NCI-H2227 treated with DMSO at 0.1 percent for 48 hours (cell line): Measurements from ENCODE around the gene MAPK8IP1.
"Not testable (repeated sequence)": the region's sequence is repeated elsewhere in the genome, so short reads cannot be mapped to it uniquely, and the experiment has no call there.

ENCODE experiments used
- DNase-seq: peaks from one replicate; lab custom pipeline; 2025; lab: John Stamatoyannopoulos, UW

Gene MAPK8IP1

DNA sequence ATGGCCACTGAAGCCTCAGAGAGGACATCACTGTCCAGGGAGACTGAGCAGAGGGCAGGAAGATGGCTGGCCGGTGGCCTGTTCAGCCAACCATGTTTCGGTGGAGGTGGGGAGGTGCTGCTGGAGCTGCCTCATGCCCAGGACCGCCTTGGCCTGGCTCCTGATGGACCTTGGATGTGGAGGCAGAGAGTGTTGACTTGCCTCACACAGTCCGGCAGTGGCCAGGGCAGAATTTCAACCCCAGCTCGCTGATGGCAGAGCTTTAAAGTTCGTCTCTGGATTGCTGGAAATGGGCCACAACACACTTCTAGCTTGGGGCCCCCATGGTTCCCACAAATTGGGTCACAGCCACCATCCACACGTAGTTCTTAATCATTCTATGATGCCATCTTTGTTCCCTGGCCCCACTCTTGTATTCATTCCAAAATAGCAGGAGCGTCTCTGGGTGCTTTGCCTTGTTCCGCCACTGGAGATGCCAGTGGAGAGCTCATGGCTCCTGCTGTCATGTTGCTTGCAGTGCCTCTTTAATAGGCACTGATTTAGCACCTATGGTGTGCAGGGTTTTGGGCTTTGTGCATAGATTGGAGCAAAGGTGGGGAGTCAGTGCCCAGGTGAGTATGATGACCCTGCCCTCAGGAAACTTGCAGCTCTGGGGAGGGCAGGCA, 5.6 kb downstream of the MAPK8IP1 start:
- no peak for DNase-seq

DNA sequence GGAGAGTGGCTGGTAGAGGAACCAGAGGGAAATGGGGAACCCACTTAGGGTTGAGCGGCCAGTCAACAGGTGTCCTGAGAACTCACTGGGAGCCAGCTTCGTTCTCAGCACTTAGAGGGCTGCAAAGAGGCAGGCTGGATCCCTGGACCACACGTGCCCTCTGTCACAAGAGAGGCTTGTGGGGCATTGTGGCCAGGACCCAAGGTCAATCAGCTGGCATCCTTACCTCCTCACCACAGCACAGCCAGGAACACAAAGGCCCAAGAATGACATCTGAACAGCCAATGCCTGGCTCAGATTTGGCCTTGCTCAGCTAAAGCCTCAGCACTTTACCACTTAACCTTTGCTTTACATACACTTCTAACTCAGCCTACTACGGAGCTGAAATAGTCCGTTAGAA, 7.4 kb downstream of the MAPK8IP1 start:
- DNase-seq: no peak

DNA sequence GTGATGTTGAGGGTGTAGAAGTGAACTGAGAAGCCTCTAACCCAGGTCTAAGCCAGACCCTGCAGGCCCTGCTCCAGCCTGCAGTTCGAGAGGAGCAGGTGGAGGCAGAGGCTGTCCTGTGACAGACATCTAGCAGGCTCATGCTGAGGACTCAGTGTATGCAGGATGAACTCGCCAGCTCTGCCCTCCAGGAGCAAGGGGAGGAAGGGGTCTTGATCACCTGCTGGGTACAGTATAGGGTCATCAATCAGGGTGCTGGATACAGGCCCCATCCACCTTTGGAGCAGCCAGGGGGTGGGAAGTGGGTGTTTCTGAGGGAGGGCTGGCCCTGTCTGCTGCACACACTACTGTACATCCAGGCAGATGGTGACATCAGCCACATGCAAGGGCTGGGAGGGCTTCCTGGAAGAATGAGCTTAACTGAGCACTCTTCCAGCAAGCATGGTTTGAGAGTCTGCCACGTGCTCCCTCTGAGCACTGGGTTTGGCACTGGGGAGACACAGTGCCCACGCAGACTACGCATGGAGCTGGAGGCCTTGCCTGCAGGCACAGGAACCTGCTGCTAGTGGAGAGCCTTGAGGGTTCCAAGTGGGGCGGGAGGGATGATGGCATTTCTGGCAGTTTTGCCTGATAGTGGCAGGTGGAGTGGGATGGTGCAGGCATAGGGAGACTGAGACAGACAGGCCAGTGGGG, 9.2 kb downstream of the MAPK8IP1 start:
- no peak for DNase-seq

DNA sequence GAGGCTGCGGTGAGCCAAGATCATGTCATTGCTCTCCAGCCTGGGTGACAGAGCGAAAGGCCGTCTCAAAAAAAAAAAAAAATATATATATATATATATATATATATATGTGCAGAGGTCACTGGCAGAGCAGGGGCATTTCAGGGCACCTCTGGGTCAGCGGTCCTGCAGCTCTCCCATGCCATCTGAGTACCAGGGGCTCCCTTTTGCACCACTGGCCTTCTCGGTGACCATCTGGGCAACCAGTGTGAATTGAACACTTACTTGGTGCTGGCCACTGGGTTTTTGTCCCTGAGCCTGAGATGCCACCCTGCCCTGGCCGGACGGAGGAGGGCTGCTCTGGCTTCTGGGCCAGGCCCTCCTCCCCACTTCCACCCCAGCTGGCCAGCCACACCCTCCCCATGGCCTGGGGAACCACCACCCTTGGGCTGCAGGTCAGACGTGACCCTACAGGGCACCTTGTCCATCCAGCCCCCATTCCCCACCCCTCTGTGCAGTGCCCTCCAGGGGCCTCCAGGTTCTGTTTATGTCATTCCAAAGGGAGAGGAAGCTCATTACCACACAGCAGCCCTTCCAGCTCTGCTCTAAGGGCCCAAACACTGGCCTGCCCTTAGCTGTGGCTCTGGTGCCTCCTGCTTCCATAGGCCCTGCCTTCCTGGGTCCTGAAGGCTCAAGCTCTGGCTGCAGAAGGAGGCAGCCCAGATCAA, 10.3 kb downstream of the MAPK8IP1 start:
- no peak for DNase-seq

DNA sequence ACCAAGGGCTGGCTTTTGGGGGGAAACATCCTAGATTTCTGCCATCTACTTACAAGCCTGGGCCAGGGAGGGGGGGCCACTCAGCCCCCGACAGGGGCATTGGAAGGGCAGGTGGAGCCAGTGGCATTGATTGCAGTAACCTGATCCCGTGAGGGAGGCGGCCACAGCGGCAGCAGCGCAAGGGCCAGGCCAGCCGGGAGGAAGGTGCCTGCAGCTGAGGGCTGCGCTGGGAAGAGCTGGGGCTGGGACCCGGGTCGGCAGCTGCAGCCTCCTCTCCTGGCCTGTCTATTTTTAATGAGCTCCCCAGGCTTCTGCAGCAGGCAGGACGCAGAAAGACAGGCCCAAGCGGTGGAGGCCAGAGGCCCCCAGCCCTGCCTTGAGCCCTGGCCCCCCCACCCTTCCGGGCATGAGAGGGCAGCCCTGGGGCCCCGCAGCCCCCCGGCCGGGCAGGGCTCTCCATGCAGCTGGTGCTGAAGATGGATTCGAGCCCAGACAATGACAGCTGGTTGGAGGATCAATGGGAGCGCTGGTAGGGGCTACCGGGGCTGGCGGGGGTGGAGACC, 11.1 kb downstream of the MAPK8IP1 start:
- DNase-seq: peak; percentile 73

DNA sequence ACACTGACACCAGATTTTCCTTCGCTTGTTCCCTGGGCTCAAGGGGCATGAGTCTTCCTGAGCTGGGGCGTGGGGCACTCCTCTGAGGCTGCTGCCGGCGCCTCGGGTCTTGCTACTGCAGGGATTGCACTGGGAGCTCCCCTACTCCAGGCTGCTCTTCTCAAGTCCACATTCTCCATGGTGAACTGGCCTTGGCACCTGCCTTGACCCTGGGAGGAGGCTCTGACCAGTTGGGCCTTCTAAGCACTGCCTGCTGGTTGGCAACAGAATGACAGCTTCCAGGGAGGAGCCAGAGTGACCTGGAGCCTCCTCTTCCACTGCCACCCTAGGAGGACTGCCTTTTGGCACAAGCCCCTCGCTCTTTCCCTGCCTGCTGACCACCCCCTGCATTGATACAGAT, 12.1 kb downstream of the MAPK8IP1 start:
- no peak for DNase-seq

DNA sequence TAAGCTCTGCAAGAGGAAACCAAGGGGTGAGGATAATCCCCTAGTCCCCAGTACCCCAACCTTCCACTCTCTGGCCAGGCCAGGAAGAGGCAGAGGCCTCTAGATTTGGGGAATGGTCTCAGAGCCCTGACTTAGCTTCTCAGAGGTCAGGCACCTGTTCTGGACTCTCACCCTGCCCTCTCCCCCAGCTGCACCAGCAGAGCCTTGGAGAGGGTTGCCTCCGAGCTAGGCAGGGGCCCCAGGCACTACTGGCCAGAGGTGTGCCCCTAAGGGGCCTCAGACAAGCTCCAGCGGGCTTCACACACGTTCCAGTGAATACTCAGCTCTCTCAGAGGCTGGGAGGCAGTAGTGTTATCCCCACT, 13.6 kb downstream of the MAPK8IP1 start:
- no peak for DNase-seq

DNA sequence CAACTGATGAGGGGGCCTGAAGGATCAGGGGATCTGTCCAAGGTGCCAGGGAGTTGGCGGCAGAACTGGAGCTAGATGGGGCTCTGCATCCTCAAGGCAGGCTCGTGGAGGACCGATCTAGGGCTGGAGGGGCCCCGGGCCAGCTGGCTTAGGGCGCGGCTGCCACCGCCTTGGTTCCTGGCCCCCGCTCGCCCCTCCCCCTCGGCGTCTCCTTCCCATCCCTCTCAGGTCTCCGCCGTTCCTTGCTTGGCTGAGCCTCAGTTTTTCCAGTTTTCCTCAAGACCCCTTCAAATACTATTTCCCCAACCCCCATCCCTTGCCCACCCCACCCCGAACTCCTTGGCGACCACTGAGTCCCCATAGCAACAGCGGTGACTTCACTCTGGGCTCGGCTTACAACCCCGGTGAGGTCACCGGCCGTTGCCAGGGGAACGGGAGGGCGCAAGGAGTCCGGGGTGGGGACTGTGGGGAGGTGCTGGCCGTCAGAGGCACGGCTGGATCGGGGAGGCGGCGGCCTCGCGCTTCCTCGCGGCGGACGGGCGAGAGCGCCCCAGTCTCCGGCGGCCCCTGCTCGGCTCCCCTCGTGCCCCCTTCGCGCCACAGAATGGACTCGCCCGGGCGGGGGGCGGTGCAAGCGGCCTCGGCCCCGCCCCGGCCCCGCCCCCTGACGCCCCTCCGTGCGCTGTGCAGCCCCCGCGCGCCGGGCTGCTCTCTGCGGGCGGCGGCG, 14.2 kb downstream of the MAPK8IP1 start:
- DNase-seq: peak; percentile 81

DNA sequence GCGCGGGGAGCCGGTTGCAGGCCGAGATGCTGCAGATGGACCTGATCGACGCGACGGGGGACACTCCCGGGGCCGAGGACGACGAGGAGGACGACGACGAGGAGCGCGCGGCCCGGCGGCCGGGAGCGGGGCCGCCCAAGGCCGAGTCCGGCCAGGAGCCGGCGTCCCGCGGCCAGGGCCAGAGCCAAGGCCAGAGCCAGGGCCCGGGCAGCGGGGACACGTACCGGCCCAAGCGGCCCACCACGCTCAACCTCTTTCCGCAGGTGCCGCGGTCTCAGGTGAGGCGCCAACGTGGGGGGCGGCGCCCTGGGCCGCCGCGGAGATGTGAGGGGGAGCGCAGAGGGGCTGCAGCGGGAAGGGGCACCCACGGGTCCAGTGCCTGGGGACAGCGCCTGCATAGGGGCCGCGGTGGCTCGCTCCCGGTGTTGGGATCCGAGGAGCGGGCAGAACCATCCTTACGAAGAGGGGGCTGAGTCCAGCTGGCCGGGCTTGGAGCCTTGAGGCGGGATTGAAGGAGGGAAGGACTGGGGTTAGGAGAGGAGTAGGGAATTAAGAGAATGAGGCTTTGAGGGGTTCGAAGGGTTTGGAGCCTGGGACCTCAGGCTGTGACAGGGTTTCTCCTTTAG, 14.8 kb downstream of the MAPK8IP1 start:
- DNase-seq: not testable (repeated sequence)

DNA sequence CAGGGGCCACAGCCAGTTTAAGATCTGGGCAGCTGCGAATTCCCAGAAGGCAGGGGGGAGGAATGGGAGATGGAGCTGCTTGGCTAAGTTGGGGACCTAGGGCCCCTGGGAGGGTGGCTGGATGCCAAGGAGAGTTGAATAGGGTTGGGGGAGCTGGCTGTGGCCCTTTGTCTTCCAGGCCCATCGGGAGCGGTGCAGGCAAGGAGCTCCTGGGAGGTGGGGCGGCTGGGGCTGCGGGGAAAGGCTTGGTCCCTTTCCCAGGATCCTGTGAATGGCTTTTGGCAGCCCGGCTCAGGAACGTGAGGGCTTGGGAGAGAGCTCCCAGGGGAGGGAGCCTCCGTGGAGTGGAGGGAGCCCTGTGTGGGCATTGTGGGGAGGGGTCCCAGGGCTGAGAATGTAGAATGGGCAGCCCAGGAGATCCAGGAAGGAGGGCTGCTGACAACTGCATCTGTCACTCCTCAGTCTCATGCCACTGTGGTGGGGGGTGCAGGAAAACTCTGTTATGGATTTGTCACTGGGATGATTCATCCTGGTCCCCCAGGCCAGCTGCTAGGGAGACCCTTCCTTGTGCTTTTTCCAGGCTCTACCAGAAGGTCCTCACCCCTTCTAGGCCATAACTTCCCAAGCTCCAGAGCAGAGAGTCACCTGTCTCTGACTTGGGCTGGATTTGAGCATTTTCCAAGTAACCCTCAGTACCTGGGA, 15.6 kb downstream of the MAPK8IP1 start:
- DNase-seq: no peak

DNA sequence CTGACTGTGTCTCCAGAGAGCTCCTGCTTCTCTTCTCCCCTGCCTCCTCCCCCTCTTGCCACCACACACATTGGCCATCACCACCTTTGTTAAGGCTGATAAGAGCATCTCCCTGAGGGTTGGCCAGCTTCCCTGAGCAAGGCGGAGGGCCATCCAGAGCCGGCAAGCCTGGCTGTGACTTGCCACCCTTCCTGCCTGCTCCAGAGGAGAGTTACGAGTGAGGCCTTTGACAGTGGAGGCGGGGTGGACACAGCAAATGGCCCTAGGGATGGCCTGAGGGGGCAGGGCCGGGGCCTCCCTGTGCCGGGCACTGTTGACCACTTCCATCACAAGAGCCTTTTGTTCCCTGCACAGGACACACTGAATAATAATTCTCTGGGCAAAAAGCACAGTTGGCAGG, 16.2 kb downstream of the MAPK8IP1 start:
- no peak for DNase-seq

DNA sequence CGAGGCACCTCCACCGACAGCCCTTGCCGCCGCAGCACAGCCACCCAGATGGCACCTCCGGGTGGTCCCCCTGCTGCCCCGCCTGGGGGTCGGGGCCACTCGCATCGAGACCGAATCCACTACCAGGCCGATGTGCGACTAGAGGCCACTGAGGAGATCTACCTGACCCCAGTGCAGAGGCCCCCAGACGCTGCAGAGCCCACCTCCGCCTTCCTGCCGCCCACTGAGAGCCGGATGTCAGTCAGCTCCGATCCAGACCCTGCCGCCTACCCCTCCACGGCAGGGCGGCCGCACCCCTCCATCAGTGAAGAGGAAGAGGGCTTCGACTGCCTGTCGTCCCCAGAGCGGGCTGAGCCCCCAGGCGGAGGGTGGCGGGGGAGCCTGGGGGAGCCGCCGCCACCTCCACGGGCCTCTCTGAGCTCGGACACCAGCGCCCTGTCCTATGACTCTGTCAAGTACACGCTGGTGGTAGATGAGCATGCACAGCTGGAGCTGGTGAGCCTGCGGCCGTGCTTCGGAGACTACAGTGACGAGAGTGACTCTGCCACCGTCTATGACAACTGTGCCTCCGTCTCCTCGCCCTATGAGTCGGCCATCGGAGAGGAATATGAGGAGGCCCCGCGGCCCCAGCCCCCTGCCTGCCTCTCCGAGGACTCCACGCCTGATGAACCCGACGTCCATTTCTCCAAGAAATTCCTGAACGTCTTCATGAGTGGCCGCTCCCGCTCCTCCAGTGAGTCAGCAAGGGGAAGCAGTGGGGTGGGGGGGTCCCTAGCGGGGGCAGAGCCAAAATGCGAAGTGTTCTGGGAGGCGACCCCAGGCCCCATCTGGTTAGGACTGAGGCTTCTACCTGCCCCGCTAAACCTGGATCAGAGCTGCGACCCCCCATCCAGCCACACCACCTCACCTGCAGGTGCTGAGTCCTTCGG, 17.3 kb downstream of the MAPK8IP1 start:
- DNase-seq: no peak

DNA sequence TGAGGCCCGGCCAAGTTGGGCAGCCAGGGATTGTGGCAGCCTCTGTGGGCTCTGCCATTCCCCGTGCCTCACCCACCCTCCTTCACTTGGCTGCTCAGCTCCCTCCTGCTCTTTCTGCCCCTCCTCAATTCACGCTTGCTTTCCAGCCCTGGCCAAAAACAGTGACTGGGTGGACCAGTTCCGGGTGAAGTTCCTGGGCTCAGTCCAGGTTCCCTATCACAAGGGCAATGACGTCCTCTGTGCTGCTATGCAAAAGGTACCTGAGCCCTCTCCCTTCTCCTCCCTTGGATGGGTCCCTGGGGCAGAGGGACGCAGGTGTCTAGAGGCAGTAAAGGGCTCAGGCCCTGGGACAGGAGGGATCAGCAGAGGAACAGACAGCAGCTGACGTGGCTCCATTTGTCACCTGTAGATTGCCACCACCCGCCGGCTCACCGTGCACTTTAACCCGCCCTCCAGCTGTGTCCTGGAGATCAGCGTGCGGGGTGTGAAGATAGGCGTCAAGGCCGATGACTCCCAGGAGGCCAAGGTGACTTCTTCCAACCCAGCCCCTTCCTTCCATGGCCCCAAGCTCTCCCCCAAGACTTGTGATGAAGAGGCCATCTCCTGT, 19.0 kb downstream of the MAPK8IP1 start:
- DNase-seq: no peak

DNA sequence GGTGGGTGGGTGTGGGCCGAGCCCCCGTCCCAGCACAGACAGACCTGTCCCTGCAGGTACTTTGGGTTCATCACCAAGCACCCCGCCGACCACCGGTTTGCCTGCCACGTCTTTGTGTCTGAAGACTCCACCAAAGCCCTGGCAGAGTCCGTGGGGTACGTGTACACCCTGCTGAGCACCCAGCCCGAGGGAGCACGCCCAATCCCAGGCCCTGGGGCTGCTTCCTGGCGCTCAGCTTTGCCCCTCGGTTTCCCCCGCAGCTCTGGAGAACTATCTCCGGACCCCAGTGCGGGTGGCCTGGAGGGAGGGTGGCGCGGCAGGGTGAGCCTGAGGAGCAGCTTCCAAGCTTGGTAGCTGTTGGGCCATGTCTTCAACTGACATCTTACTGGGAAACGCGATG, 19.6 kb downstream of the MAPK8IP1 start:
- DNase-seq: no peak

DNA sequence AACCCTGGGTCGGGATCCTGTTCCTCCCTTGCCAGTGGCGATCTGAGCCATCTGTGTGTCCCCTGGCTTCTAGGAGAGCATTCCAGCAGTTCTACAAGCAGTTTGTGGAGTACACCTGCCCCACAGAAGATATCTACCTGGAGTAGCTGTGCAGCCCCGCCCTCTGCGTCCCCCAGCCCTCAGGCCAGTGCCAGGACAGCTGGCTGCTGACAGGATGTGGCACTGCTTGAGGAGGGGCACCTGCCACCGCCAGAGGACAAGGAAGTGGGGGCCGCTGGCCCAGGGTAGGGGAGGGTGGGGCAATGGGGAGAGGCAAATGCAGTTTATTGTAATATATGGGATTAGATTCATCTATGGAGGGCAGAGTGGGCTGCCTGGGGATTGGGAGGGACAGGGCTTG, 20.1 kb downstream of the MAPK8IP1 start:
- DNase-seq: not testable (repeated sequence)

DNA sequence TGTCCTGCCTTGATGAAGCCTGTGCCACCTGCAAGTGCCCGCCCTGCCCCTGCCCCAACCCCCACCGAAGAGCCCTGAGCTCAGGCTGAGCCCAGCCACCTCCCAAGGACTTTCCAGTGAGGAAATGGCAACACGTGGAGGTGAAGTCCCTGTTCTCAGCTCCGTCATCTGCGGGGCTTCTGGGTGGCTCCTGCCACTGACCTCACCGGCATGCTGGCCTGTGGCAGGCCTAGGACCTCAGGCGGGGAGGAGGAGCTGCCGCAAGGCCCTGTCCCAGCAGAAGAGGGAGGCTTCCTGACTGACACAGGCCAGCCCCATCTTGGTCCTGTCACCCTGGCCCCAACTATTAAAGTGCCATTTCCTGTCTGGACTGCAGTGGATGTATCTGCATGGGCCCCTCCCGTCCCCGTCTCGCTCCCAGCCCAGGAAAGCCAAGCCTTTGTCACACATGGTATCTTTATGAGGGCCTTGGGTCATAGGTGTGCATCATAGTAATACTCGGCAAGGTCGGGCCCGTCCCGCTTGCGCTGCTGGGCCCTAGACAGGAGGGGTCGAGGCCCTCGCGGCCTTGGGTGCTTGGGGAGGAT, 20.7 kb downstream of the MAPK8IP1 start:
- no peak for DNase-seq

DNA sequence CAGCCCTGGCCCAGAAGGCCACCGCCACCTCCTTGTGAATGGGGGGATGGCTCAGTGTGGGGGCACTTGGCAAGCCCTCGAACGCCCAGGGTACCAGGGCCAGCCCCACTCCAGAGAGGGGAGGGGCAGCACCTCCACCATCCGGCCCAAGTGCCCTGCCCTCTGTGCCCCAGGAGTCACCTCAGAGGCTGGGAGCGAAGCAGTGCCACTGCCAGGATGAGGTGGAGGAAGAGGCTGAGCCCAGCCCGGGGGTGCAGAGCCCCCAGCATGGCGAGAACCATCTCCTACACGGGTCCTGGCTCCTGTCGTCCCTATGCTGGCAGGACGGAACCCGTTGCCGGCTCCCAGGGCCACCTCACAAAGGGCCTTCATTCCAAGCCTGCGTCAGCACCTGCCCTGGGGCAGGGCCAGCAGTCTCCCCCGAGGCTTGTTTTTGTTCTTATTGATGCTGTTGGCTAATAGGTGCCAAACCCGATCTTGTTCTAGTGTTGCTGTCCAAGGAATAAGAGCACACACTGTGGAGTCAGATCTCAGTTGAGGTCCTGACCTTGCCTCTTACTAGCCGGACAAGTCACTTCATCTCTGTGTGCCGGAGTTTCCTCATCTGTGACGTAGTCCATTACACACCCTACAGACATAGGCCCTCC, 21.6 kb downstream of the MAPK8IP1 start, which contains the start of gene FREY1:
Gene FREY1 (minus strand): TSS at position 307 of the 647 bp plus-strand sequence. CDS start 26 bp downstream, at position 281.
- no peak for DNase-seq

DNA sequence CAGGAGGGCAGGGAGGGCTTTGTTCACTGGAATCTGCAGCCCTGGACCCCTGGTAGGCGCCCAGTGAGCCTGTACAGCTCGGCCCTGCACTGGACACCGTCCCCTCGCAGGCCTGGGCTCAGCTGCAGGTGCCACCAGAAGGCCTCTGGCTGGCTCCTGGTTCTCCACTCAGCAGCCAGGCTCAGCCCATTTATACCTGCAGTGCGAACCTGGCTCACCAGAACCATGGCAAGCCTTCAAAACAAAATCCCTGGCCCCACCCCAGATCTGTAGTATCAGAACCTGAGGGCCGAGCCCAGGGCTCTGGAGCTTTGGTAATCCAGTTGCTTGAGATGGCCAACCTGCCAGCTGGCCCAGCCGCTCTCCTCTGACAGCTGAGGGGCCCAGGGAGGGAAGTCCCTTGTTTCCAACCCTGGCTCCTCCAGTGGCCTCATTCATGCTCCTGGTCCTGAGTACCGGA, 22.5 kb downstream of the MAPK8IP1 start:
- DNase-seq: no peak
